ENCODE measurements around the gene AP4B1.

The AP4B1 gene

GRCh38 chr1:113929750-113930498 lies 25.3 kb upstream of the AP4B1 start:
- no peak for DNase-seq

- DNase-seq: peak; percentile 73
These were observed 24.5 kb upstream of the AP4B1 start, which contains the start of gene HIPK1 for GRCh38 chr1:113928941-113929749. HIPK1 (plus strand) TSS chr1:113929324.

- no peak for DNase-seq
These were observed 23.8 kb upstream of the AP4B1 start for GRCh38 chr1:113928187-113928930.

DNA sequence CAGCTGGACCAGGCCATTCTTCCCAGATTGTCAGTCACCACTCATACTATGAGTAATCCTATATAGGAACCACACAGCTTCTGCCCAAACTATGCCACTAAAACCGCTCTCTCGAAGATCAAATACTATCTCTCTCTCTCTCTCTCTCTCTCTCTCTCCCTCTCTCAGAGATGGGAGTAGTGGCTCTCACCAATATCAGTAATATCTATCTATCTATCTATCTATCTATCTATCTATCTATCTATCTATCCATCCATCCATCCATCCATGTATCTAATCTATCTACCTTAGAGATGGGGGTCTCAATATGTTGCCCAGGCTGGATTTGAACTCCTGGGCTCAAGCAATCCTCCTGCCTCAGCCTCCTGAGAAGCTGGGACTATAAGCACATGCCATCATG lies 19.9 kb upstream of the AP4B1 start:
- DNase-seq: no peak

DNA sequence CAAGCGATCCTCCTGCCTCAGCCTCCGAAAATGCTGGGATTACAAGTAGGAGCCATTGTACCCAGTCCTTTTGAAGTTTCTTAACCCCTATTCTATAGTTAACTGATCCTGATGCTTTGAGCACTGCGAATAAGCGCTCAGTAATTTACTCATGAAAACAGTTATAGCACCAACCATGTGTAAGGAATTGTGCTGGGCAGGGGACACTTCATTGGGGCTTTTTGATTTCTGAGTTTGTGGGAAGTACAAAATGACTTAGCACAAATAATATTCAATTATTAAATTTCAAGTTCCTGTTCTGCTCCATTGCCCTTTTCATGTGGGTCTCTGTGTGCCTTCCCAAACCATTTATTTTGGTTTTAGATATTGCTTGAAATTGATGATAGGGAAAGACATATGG lies 18.4 kb upstream of the AP4B1 start:
- no peak for DNase-seq

GRCh38 chr1:113918243-113918642 lies 13.6 kb upstream of the AP4B1 start:
- DNase-seq: no peak

DNA sequence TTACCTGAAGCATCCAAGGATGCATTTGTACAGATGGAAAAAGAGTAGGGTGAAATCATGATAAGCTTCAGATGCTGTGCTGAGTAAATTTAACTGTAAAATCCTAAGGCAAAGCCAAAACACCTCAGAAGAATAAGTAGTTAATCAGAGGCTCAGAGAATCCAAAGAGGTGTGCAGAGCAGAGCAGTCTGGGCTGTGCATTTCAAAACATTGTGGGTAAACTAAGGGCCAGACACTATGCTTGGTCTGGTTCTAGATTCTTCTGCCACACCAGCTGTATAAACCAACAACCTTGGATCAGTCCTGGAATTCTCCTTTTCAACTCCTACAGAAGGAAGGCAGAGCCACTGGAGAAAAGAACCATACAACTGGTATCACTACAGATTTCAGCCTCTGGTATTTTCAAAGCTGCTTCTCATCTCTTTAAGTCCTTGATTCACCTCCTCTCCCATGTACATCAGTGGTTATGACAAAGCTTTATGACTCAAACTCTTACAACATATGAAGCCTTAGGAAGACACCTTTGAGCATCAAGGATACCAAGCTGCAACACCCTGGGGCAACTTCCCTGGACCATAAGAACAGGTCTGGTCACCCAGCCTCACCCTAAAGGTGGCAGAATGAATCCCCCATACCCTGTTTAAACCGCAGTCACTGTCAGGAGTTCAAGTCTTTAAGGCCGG lies 12.9 kb upstream of the AP4B1 start:
- no peak for DNase-seq

- no peak for DNase-seq
These were observed 12.4 kb upstream of the AP4B1 start for GRCh38 chr1:113916974-113917373.

- no peak for DNase-seq
These were observed 9.5 kb upstream of the AP4B1 start for GRCh38 chr1:113913887-113914664.

DNA sequence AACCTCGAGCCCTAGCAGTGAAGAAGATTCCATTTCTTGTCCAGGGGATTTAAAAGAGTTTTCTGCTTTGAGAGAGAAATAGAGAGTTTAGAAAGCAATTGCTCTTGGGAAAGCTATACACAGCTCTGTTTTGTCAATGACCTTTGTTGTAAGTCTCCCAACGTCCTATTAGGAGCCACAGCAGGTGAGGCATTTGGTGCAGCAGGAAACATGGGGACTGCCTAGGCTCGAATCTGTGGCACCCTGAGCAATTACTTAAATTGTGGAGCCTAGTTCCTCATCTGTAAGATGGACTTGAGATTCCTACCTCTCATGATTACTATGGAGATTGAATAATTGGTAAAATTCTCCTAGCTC lies 8.7 kb upstream of the AP4B1 start:
- DNase-seq: no peak

DNA sequence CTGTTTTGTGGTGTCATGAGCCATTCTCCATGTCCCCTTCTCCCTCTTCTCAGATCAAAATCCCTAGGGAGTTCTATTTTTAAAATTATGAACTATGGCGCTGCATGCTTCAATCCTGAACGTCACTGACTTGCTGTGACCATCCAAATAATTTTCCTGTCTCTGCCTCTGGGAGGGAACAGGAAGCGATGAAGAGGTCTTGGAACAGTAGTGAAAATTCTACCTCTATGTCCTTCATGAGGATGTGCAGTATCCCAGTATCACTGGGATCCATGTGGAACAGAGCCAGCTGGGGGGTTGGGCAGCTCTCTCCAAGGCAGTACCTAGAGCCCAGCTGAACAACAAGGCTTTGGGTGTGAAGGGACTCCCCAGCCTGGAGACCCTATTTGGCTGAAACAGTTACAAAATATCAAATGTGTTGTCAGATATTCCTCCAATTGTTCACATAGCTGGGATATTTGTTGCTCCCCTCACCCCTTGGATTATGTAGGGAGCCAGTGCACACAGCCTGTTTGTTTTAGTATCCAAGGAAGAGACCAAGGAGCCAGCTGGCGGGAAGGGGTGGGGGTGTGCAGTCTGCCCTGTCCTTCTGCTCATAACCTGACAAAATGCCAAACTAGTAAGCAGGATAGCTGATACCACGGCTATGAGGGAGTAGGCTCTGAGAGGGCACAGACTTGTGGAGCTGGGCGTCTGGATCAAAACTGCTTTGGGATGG lies 8.2 kb upstream of the AP4B1 start:
- no peak for DNase-seq

DNA sequence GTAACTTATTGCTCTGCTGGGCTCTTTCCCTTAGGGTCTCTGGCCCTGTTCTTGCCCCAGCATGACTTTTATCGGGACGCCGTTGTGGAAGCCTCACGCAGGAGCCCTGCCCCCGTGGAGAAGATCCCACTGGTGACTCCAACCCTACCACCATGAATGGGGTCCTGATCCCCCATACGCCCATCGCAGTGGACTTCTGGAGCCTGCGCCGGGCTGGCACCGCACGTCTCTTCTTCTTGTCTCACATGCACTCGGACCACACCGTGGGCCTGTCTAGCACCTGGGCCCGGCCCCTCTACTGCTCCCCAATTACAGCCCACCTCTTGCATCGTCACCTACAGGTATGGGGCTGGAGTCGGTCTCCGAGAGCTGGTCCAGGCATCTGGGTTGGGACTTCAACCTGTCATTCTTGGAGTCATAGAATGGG lies 849 bp upstream of the AP4B1 start:
- peak; percentile 26 for DNase-seq

DNA sequence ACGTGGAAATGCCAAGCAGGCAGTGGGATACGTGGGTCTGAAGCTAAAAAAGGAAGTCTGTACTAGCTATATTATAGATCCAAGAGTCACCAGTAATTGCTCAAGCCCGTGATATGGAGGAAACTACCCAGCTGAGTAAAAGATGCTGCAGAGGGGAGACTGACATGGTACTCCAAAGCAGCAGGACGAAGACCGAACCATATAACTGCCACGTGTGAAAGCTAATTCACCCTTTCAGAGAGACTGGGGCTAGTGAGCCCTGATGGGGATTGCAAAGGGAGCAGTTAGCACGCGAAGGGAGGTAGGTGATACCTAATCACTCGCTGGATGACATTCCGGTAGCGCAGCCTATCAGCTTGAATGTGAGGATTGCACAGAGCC lies 316 bp downstream of the AP4B1 start:
- DNase-seq: peak; percentile 68

DNA sequence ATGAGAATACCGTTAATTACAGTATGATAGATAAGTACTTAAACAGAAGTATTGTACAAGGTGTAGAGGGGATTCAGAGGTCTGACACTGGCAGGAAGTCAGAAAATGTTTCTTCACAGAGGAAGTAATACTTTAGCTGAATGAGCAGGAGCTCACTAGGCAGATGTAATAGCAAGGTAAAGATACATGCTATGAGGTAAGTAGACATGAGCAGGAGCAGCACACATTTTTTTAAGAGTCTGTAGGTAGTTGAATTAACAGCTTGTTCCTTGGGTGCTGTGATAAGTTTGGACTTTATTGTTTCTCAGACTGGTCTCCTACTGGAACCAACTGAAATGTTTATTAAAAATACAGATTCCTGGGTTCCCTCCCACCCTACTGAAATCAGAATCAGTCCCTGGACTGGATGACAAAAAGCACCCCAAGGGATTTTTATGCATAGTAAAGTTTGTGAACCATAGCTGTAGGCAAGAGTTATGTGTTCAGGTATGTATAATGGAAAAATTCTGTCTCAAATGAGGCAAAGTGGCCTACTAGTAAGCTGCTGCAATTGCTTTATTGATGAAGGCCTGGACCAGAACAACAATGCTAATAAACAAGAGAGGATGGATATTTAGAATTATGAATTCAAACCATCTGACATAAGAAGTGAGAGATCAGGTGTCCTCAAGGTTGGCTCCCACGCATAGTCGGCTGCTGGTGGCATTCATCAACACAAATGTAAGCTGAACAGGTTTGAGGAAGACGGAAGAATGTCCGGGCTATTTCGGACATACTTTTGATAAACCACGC lies 902 bp downstream of the AP4B1 start:
- DNase-seq: no peak

DNA sequence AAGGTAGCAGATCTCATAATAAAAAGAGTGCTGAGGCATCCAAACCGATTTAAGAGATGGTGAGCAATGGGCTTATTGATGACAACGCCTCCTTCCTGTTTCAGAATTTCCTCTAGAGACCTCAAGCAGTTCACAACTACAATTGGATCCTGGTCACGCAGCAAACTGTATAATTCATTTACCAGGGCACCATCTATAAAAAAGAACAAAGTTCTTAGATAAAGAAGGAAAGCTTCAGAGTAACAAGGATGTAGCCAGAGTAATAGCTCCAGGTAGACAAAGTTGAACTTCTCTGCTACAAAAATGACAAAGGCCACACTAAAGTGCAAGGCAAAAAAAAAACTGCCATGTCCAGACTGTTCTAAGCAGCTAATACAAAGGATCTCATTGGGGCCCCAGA lies 3.4 kb downstream of the AP4B1 start:
- DNase-seq: no peak

DNA sequence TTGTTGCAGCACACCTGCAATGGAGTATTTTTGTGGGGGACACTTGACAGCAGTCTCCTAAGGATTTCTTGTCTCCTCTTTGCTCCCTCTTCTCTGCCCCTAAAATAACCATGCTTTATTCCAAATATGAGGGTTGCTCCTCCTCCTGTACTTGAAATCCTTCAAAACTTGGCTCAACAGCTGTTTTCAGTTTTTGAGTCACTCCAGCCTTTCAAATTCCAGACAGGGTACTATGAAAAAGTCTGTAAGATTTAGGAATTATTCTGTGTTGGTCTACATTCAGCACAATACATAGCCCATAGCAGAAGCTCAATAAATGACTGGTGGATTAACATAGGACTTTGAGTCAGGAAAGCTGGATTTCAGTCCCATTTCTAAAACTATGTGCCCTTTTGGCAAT lies 5.5 kb downstream of the AP4B1 start:
- no peak for DNase-seq

GRCh38 chr1:113898241-113898814 lies 6.3 kb downstream of the AP4B1 start:
- no peak for DNase-seq

- DNase-seq: no peak
These were observed 8.6 kb downstream of the AP4B1 start for GRCh38 chr1:113895961-113896360.

DNA sequence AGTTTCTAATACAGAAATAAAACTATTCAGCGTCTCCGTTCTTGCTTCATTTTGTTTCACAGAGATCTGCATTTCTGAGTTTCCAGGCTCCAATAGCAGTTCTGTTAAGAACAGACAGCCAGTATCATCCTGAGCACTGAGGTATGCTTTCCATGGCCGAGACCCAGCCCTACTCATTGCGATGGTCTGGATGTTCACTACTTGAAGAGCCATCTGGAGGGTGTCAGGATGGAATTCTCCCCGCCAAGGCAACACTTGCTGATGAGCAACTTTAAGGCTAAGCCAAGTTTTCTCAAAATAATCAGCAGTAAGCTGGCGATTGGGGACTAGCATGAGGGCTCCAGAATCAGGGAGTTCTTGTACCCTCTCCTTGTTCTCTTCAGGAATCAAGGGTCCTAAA lies 9.5 kb downstream of the AP4B1 start:
- DNase-seq: no peak

- no peak for DNase-seq
These were observed 11.3 kb downstream of the AP4B1 start for GRCh38 chr1:113893267-113893666.
